Measurements from ENCODE around the gene SIL1.

- TF ChIP-seq, protein P1, sequence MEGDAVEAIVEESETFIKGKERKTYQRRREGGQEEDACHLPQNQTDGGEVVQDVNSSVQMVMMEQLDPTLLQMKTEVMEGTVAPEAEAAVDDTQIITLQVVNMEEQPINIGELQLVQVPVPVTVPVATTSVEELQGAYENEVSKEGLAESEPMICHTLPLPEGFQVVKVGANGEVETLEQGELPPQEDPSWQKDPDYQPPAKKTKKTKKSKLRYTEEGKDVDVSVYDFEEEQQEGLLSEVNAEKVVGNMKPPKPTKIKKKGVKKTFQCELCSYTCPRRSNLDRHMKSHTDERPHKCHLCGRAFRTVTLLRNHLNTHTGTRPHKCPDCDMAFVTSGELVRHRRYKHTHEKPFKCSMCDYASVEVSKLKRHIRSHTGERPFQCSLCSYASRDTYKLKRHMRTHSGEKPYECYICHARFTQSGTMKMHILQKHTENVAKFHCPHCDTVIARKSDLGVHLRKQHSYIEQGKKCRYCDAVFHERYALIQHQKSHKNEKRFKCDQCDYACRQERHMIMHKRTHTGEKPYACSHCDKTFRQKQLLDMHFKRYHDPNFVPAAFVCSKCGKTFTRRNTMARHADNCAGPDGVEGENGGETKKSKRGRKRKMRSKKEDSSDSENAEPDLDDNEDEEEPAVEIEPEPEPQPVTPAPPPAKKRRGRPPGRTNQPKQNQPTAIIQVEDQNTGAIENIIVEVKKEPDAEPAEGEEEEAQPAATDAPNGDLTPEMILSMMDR (IDR thresholded peaks at IDR 0.05) = no peak
- TF ChIP-seq POLR2AphosphoS5 (IDR thresholded peaks at IDR 0.05) = no peak
Observed at GRCh38 chr5:138981131-138981530, 217.0 kb downstream of the SIL1 start.
